Measurements from ENCODE around the gene COLEC11. TPM values are rescaled to one million over a fixed set of nuclear protein-coding genes. Genes with fewer than 3 reads are reported as not detected.

Gene COLEC11
- total and polyA plus RNA-seq, 10 of the 15 experiments (the other 5 are each of a cell fraction or from before 2014, with no cell fraction given) = 0.08 to 0.74 (median 0.14) TPM; not detected in 4

- peak overlapping the region; percentile 80 for H3K4me2 ChIP-seq (ENCODE audit: control insufficient read depth, insufficient read depth)
- no peaks in the 10 kb centered on the region; the same call in 2 of the 3 replicates for H3K9me3 ChIP-seq (replicated peaks; ENCODE audit: control insufficient read depth, insufficient read depth, low read length)
- H3K27me3 ChIP-seq (replicated peaks in 1 of 2; ENCODE audit: control insufficient read depth in 2 of 2, insufficient read depth in 2 of 2, low read length in 1 of 2) = no peaks in the 10 kb centered on the region
- ChIA-PET SMC1A (ENCODE audit: uncharacterized antibody, unreplicated experiment) (interaction anchor here (0.9 to 4.6 kb wide), 3 partner anchors 11 to 1769 kb away, joined by 3 to 35 read pairs (median 3); partner anchors contain the start of gene RNASEH1), CTCF (interaction anchor here (1.2 kb wide), 1 partner anchor 17 kb away, joined by 3 read pairs; the partner anchor contains the start of gene RNASEH1), POLR2A (interaction anchor here (0.6 to 3.3 kb wide), 5 partner anchors 11 to 199 kb away, joined by 3 to 24 read pairs (median 3); partner anchors contain the start of gene RNASEH1), RAD21 (ENCODE audit: unreplicated experiment) (interaction anchor here (0.6 to 1.6 kb wide), 7 partner anchors 17 to 57 kb away, joined by 3 to 14 read pairs (median 3); partner anchors contain the start of gene RNASEH1)
- no peak for DNase-seq (ENCODE audit: low read depth, low spot score)
- H3K4me1 ChIP-seq (ENCODE audit: control insufficient read depth, insufficient read depth, low read length) = peaks cover 8% of the 10 kb centered on the region
- in situ Hi-C loops (cut with MboI) (no loop called here), intact Hi-C loops (cut with micrococcal nuclease; ENCODE audit: unreplicated experiment) (loop anchor here (1.0 to 5.0 kb wide), 4 partner anchors 12 to 198 kb away; partner anchors contain the start of genes ADI1, EIPR1, RNASEH1 and TRAPPC12)
- peak overlapping the region; percentile 88 for H3K9ac ChIP-seq (ENCODE audit: control insufficient read depth, insufficient read depth, low read length)
- peaks cover 7 to 33% of the 10 kb centered on the region in 2 experiments for H3K36me3 ChIP-seq (ENCODE audit: control insufficient read depth in 2 of 2, insufficient read depth in 2 of 2, low read length in 1 of 2)
- 2% methylated on average over 43 of the region's 54 CpGs for WGBS (ENCODE audit: insufficient coverage, insufficient replicate concordance, low lambda C conversion rate, missing lambda C conversion rate)
- no peak for FAIRE-seq
- H3K4me3 ChIP-seq = peak overlapping the region; percentile 92
- H3K79me2 ChIP-seq (ENCODE audit: control insufficient read depth, insufficient read depth, low read length) = peaks cover 54% of the 10 kb centered on the region
- peaks cover 13% of the 10 kb centered on the region for H4K20me1 ChIP-seq (ENCODE audit: control insufficient read depth, insufficient read depth)
- BruUV-seq (replicated peaks) = no TSS peak
- ATAC-seq = peak; percentile 44
- H2AFZ ChIP-seq (ENCODE audit: control insufficient read depth, low read depth, low read length) = no peak overlapping the region
- H3K27ac ChIP-seq (ENCODE audit: control insufficient read depth, insufficient read depth) = peak overlapping the region; percentile 75
- TF ChIP-seq, protein P1, sequence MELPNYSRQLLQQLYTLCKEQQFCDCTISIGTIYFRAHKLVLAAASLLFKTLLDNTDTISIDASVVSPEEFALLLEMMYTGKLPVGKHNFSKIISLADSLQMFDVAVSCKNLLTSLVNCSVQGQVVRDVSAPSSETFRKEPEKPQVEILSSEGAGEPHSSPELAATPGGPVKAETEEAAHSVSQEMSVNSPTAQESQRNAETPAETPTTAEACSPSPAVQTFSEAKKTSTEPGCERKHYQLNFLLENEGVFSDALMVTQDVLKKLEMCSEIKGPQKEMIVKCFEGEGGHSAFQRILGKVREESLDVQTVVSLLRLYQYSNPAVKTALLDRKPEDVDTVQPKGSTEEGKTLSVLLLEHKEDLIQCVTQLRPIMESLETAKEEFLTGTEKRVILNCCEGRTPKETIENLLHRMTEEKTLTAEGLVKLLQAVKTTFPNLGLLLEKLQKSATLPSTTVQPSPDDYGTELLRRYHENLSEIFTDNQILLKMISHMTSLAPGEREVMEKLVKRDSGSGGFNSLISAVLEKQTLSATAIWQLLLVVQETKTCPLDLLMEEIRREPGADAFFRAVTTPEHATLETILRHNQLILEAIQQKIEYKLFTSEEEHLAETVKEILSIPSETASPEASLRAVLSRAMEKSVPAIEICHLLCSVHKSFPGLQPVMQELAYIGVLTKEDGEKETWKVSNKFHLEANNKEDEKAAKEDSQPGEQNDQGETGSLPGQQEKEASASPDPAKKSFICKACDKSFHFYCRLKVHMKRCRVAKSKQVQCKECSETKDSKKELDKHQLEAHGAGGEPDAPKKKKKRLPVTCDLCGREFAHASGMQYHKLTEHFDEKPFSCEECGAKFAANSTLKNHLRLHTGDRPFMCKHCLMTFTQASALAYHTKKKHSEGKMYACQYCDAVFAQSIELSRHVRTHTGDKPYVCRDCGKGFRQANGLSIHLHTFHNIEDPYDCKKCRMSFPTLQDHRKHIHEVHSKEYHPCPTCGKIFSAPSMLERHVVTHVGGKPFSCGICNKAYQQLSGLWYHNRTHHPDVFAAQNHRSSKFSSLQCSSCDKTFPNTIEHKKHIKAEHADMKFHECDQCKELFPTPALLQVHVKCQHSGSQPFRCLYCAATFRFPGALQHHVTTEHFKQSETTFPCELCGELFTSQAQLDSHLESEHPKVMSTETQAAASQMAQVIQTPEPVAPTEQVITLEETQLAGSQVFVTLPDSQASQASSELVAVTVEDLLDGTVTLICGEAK (IDR thresholded peaks at IDR 0.05; ENCODE audit: borderline replicate concordance) = no peak
- TF ChIP-seq BHLHE40 (IDR thresholded peaks at IDR 0.05; ENCODE audit: borderline replicate concordance in 1 of 2, low read depth in 2 of 2, low read length in 1 of 2) (no peak), CBX5 (IDR thresholded peaks at IDR 0.05; ENCODE audit: low read depth) (no peak), NFXL1 (IDR thresholded peaks at IDR 0.05; ENCODE audit: borderline replicate concordance) (no peak), POLR2A (IDR thresholded peaks at IDR 0.05; ENCODE audit: low read depth, low read length) (peak; percentile 7; the same call in 1 of the 2 replicates), MAX (IDR thresholded peaks at IDR 0.05; ENCODE audit: low read depth, low read length) (no peak), RUNX3 (IDR thresholded peaks at IDR 0.05; ENCODE audit: low read length) (0 out of 2 replicates have a peak, but pooled peaks have one; percentile 12), LARP7 (IDR thresholded peaks at IDR 0.05) (peak; percentile 50; the same call in 1 of the 2 replicates), DPF2 (IDR thresholded peaks at IDR 0.05) (no peak), MXI1 (IDR thresholded peaks at IDR 0.05; ENCODE audit: low read depth, low read length) (no peak), CHD4 (IDR thresholded peaks at IDR 0.05) (no peak), SIN3A (IDR thresholded peaks at IDR 0.05; ENCODE audit: low read depth, low read length) (no peak), ZNF24 (IDR thresholded peaks at IDR 0.05) (no peak), BCL3 (IDR thresholded peaks at IDR 0.05; ENCODE audit: borderline replicate concordance, insufficient read depth, low read depth, low read length, poor library complexity, severe bottlenecking) (no peak)
- TF ChIP-seq, protein P2, sequence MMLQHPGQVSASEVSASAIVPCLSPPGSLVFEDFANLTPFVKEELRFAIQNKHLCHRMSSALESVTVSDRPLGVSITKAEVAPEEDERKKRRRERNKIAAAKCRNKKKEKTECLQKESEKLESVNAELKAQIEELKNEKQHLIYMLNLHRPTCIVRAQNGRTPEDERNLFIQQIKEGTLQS (IDR thresholded peaks at IDR 0.05; ENCODE audit: borderline replicate concordance, extremely low read depth, low read depth, low read length) = no peak
- TF ChIP-seq, protein P3, sequence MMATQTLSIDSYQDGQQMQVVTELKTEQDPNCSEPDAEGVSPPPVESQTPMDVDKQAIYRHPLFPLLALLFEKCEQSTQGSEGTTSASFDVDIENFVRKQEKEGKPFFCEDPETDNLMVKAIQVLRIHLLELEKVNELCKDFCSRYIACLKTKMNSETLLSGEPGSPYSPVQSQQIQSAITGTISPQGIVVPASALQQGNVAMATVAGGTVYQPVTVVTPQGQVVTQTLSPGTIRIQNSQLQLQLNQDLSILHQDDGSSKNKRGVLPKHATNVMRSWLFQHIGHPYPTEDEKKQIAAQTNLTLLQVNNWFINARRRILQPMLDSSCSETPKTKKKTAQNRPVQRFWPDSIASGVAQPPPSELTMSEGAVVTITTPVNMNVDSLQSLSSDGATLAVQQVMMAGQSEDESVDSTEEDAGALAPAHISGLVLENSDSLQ (IDR thresholded peaks at IDR 0.05) = no peak
Measured at GRCh38 chr2:3575534-3576262, 19.2 kb upstream of the COLEC11 start.

Measured in GM12878 (cell line).